ENCODE data around the gene PTPRD. TPM values are rescaled to one million over a fixed set of nuclear protein-coding genes. Genes with fewer than 3 reads are reported as not detected.

PTPRD gene
- total RNA-seq, 1 experiment from 2014 or later = 32.5 TPM

GRCh38 chr9:8332331-8332650 lies 2280.5 kb downstream of the PTPRD start:
- Histone ChIP-seq H3K14ac (ENCODE audit: insufficient read depth, low read length) (no peak overlapping the region), H3K27ac (ENCODE audit: insufficient read length, low read depth, low read length) (no peak overlapping the region), H3K27me3 (ENCODE audit: insufficient read depth, low read length) (no peaks in the 10 kb centered on the region), H4K91ac (ENCODE audit: insufficient read length, low read depth, low read length) (no peak overlapping the region), H3K79me2 (ENCODE audit: insufficient read depth, low read length) (no peaks in the 10 kb centered on the region), H2BK20ac (ENCODE audit: low read depth, low read length, poor library complexity, severe bottlenecking) (no peak overlapping the region), H4K5ac (ENCODE audit: insufficient read length, low read depth, low read length) (no peak overlapping the region), H2BK15ac (ENCODE audit: low read depth, low read length) (no peak overlapping the region), H3K9me3 (ENCODE audit: control insufficient read depth, low read depth, low read length) (no peaks in the 10 kb centered on the region), H4K20me1 (ENCODE audit: control insufficient read depth, insufficient read depth, insufficient read length) (no peaks in the 10 kb centered on the region), H2AFZ (ENCODE audit: low read length) (no peak overlapping the region), H3T11ph (ENCODE audit: low read length) (no peak overlapping the region), H2BK120ac (ENCODE audit: low read depth, low read length, poor library complexity, severe bottlenecking) (no peak overlapping the region), H3K23ac (ENCODE audit: insufficient read length, low read depth, low read length) (no peak overlapping the region), H3K4me1 (ENCODE audit: insufficient read depth, low read length) (no peaks in the 10 kb centered on the region; the same call in 1 of the 2 replicates), H3K9ac (ENCODE audit: extremely low read depth, insufficient read length, low read length) (no peak overlapping the region), H3K23me2 (ENCODE audit: insufficient read length, low read depth, low read length, poor library complexity, severe bottlenecking) (no peaks in the 10 kb centered on the region), H3K4me2 (ENCODE audit: insufficient read depth, insufficient read length, low read length) (no peak overlapping the region), H3K79me1 (ENCODE audit: insufficient read depth, low read depth, low read length, poor library complexity, severe bottlenecking) (no peaks in the 10 kb centered on the region), H2BK5ac (ENCODE audit: insufficient read length, low read length) (no peak overlapping the region), H2BK12ac (ENCODE audit: insufficient read length, low read depth, low read length) (no peak overlapping the region), H3K4ac (ENCODE audit: low read depth, low read length) (no peak overlapping the region), H4K8ac (replicated peaks; ENCODE audit: insufficient read length, low read depth, low read length) (no peak overlapping the region), H3K18ac (ENCODE audit: insufficient read length, low read depth, low read length) (no peak overlapping the region), H3K56ac (ENCODE audit: insufficient read length, low read depth, low read length) (no peak overlapping the region), H2AK5ac (ENCODE audit: insufficient read length, low read length) (no peak overlapping the region)
- no CpG with 5 or more reads among the region's 2 CpGs for WGBS (ENCODE audit: extremely low coverage, insufficient read length, low lambda C conversion rate)
- no peak for TF ChIP-seq CTCF (conservative IDR thresholded peaks at IDR 0.05)
- Mint-ChIP-seq H3K4me3 (no peak overlapping the region), H3K4me1 (peaks cover 11 to 17% of the 10 kb centered on the region in 2 experiments), H3K27me3 (ENCODE audit: low read depth) (no peaks in the 10 kb centered on the region), H3K36me3 (ENCODE audit: insufficient read depth in 1 of 3, low read depth in 3 of 3) (peaks cover 0 to 15% (median 13%) of the 10 kb centered on the region in 3 experiments; a peak in 5 of 7 replicates), H3K9me3 (peaks cover 0 to 7% of the 10 kb centered on the region in 2 experiments; a peak in 1 of 5 replicates), H3K27ac (no peak overlapping the region)
- DNase-seq = no peak

Measured in H9 (cell line).